Measurements from ENCODE around the gene DAB2IP. TPM values are rescaled to one million over a fixed set of nuclear protein-coding genes. Genes with fewer than 3 reads are reported as not detected.

DAB2IP gene
- total RNA-seq, 2 donors from 2014 or later, result 70.7 to 71.0 TPM

- Histone ChIP-seq H3K9ac (ENCODE audit: extremely low read depth, low read length, poor library complexity, severe bottlenecking) (no peak overlapping the region), H3K9me3 (ENCODE audit: control insufficient read depth, low read length) (no peaks in the 10 kb centered on the region), H3K27ac (ENCODE audit: low read depth, low read length) (peak overlapping the region; percentile 55), H3K27me3 (ENCODE audit: control insufficient read depth, insufficient read depth, low read length, poor library complexity, severe bottlenecking) (no peaks in the 10 kb centered on the region), H3K4me3 (ENCODE audit: low read length) (no peak overlapping the region), H3K4me1 (ENCODE audit: control insufficient read depth, insufficient read depth, low read length) (peaks cover 3% of the 10 kb centered on the region), H3K36me3 (ENCODE audit: control insufficient read depth, insufficient read depth, low read length) (no peaks in the 10 kb centered on the region)
- H3K4me1 Mint-ChIP-seq, result peaks cover 11% of the 10 kb centered on the region
- no peak overlapping the region for H3K27ac Mint-ChIP-seq
- no peak for TF ChIP-seq CTCF (conservative IDR thresholded peaks at IDR 0.05)
- H3K36me3 Mint-ChIP-seq (ENCODE audit: low read depth), result no peaks in the 10 kb centered on the region
- no peaks in the 10 kb centered on the region for H3K27me3 Mint-ChIP-seq (ENCODE audit: insufficient read depth)
- WGBS, 2 experiments (ENCODE audit: insufficient coverage in 1 of 2, insufficient read length in 1 of 2), result 76 to 81% methylated on average over 11 to 12 of the region's 12 CpGs
- no peak for DNase-seq
- no peaks in the 10 kb centered on the region for H3K9me3 Mint-ChIP-seq
- H3K4me3 Mint-ChIP-seq, result no peak overlapping the region
Observed at GRCh38 chr9:121636341-121636865, 15.0 kb upstream of the DAB2IP start.

- WGBS, 2 experiments (ENCODE audit: insufficient coverage in 1 of 2, insufficient read length in 1 of 2), result 87 to 95% methylated on average over 5 to 10 of the region's 10 CpGs
- no peak overlapping the region for H3K9ac ChIP-seq (ENCODE audit: extremely low read depth, low read length, poor library complexity, severe bottlenecking)
- Mint-ChIP-seq H3K9me3 (no peaks in the 10 kb centered on the region), H3K27me3 (ENCODE audit: insufficient read depth) (no peaks in the 10 kb centered on the region), H3K4me3 (no peak overlapping the region), H3K36me3 (ENCODE audit: low read depth) (no peaks in the 10 kb centered on the region), H3K27ac (no peak overlapping the region), H3K4me1 (peaks cover 11% of the 10 kb centered on the region)
- no peak overlapping the region for H3K27ac ChIP-seq (ENCODE audit: low read depth, low read length)
- no peaks in the 10 kb centered on the region for H3K36me3 ChIP-seq (ENCODE audit: control insufficient read depth, insufficient read depth, low read length)
- DNase-seq, result no peak
- peaks cover 3% of the 10 kb centered on the region for H3K4me1 ChIP-seq (ENCODE audit: control insufficient read depth, insufficient read depth, low read length)
- H3K27me3 ChIP-seq (ENCODE audit: control insufficient read depth, insufficient read depth, low read length, poor library complexity, severe bottlenecking), result no peaks in the 10 kb centered on the region
- no peak overlapping the region for H3K4me3 ChIP-seq (ENCODE audit: low read length)
- TF ChIP-seq CTCF (conservative IDR thresholded peaks at IDR 0.05), result no peak
- H3K9me3 ChIP-seq (ENCODE audit: control insufficient read depth, low read length), result no peaks in the 10 kb centered on the region
Observed at GRCh38 chr9:121636978-121637712, 14.3 kb upstream of the DAB2IP start.

- DNase-seq, result no peak
- Histone ChIP-seq H3K9ac (ENCODE audit: extremely low read depth, low read length, poor library complexity, severe bottlenecking) (no peak overlapping the region), H3K27ac (ENCODE audit: low read depth, low read length) (no peak overlapping the region), H3K9me3 (ENCODE audit: control insufficient read depth, low read length) (no peaks in the 10 kb centered on the region), H3K4me1 (ENCODE audit: control insufficient read depth, insufficient read depth, low read length) (peaks cover 3% of the 10 kb centered on the region), H3K36me3 (ENCODE audit: control insufficient read depth, insufficient read depth, low read length) (no peaks in the 10 kb centered on the region), H3K27me3 (ENCODE audit: control insufficient read depth, insufficient read depth, low read length, poor library complexity, severe bottlenecking) (no peaks in the 10 kb centered on the region), H3K4me3 (ENCODE audit: low read length) (no peak overlapping the region)
- TF ChIP-seq CTCF (conservative IDR thresholded peaks at IDR 0.05), result no peak
- Mint-ChIP-seq H3K27me3 (ENCODE audit: insufficient read depth) (no peaks in the 10 kb centered on the region), H3K27ac (no peak overlapping the region), H3K4me3 (no peak overlapping the region), H3K36me3 (ENCODE audit: low read depth) (no peaks in the 10 kb centered on the region), H3K4me1 (peaks cover 9% of the 10 kb centered on the region), H3K9me3 (no peaks in the 10 kb centered on the region)
- WGBS, 2 experiments (ENCODE audit: insufficient coverage in 1 of 2, insufficient read length in 1 of 2), result 91 to 98% methylated on average over 5 to 8 of the region's 8 CpGs
Observed at GRCh38 chr9:121637713-121638220, 13.7 kb upstream of the DAB2IP start.
